GM21423 (cell line): Measurements from ENCODE around the gene HMGXB3.

Experiments
- ATAC-seq: cut with Tn5 transposase; IDR thresholded peaks from one replicate; pipeline ENCODE4 v1.9.1; 2021; ENCODE audit warnings: mild to moderate bottlenecking, moderate library complexity; ENCODE audit not compliant: unreplicated experiment

Gene HMGXB3, protein sequence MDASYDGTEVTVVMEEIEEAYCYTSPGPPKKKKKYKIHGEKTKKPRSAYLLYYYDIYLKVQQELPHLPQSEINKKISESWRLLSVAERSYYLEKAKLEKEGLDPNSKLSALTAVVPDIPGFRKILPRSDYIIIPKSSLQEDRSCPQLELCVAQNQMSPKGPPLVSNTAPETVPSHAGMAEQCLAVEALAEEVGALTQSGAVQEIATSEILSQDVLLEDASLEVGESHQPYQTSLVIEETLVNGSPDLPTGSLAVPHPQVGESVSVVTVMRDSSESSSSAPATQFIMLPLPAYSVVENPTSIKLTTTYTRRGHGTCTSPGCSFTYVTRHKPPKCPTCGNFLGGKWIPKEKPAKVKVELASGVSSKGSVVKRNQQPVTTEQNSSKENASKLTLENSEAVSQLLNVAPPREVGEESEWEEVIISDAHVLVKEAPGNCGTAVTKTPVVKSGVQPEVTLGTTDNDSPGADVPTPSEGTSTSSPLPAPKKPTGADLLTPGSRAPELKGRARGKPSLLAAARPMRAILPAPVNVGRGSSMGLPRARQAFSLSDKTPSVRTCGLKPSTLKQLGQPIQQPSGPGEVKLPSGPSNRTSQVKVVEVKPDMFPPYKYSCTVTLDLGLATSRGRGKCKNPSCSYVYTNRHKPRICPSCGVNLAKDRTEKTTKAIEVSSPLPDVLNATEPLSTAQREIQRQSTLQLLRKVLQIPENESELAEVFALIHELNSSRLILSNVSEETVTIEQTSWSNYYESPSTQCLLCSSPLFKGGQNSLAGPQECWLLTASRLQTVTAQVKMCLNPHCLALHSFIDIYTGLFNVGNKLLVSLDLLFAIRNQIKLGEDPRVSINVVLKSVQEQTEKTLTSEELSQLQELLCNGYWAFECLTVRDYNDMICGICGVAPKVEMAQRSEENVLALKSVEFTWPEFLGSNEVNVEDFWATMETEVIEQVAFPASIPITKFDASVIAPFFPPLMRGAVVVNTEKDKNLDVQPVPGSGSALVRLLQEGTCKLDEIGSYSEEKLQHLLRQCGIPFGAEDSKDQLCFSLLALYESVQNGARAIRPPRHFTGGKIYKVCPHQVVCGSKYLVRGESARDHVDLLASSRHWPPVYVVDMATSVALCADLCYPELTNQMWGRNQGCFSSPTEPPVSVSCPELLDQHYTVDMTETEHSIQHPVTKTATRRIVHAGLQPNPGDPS (N-terminal part only)

DNA sequence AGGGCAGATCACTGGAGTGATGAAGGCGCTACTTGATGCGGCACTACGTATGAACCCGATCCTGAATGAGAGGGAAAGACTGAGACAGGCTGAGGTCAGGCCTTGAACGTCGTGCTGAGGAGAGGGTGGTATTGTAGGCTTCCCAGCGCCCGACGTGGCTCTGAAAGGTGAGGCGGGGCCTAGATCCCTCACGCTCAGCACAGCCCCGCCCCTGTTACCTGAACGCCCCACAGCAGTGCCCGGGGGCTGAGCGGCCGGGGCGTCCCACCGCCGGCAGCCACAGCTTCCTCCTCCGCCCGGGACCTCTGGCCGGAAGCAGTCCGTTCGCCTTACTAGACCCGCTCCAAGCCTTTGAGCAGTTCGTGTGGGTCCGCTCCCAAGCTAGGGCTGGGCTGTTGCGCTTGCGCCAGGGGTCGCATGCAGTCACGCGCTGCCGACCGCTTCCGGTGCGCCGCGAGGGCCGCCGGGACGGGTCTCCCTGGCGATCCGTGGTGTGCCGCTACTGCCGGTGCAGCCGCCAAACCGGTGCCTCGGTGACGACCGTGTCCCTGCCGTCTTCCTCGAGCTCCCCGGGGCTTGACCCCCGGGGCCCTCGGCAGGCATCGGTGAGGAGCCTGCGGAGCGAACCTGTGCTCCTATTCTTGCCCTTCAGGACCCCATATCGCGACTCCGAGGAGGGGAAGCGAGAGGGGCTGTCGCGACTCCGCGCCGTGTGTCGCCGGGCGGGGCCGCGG lies at the start of gene HMGXB3, which contains the start of gene TIGD6:
Gene HMGXB3 (plus strand): TSS at position 484 of the 734 bp plus-strand sequence. CDS start 4,114 bp downstream, outside the sequence.
Gene TIGD6 (minus strand): TSS at position 399 of the 734 bp plus-strand sequence. CDS start 4,306 bp downstream, outside the sequence.
- ATAC-seq: peak; percentile 88

DNA sequence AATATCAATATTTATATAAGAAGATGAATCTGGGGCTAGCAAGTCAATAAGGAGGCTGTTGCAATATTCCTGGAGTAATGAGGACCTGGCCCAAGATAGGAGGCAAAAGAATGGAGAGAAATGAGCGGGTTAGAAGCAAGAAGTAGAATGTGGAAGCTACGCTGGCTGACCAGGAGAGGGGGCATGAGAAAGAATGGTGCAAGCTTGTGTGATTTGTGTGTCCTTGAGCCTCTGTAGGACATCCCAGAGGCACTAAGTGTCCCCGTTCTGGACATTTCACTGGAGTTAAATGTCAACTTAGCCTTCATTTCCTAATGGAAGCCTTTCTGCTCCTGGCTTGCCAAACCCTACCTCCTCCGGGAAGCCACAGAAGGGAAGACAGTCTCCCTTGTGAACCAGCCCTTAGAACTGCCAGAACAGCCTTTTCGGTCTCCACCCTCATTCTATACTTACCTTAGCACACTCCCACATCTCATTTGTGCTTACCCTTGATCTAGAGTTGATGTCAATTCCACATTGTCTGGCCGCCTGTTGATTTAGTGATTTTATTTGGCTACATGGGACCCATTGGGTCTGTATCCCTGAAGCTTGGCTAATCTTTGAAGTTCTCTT lies 49.3 kb upstream of the HMGXB3 start:
- no peak for ATAC-seq

DNA sequence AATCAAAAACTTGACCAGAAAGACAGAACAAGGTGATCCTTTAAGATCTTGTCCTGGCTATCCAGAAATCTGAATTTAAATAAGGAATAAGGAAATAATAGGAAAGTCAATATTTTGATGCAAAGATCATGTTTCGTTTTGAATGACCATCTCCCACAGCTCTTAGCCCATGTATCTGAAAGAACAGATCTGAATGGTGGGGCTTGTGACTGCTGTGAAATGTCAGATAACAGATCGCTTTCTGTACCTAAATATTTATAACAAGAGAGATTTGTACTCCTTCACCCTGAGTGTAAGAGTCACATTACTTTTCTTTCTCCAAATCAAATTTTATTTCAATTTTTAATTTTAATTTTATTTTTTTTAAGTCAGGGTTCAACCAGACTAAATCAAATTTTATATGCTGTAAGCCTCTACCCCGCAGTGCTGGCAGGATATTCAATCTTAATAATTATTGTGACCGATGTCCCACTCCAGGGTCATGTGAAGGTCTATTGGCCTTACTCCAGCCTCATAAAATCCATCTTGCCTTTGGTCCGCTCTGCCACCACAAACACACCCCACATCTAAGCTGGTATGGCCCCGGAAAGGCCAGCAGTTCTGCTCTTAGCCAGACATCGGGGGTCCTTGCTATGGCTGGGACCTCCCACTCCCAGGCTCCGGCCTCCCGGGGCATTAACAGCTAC lies 47.0 kb upstream of the HMGXB3 start:
- ATAC-seq: no peak

DNA sequence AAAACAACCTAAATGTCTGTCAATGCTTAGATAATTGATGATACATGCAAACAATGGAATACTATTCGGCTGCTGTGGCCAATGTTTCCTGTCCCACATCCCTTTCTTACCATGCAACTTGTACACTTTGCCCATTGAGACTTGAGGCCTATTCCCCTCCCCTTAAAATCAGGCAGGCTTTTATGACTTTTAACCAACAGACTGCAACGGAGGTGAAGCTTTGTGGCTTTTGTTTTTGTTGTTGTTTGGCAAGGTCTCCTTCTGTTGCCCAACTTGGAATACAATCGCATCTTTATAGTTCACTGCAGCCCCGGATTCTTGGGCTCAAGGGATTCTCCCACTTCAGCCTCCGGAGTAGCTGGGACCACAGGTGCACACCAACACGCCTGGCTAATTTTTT lies 45.7 kb upstream of the HMGXB3 start:
- ATAC-seq: no peak

DNA sequence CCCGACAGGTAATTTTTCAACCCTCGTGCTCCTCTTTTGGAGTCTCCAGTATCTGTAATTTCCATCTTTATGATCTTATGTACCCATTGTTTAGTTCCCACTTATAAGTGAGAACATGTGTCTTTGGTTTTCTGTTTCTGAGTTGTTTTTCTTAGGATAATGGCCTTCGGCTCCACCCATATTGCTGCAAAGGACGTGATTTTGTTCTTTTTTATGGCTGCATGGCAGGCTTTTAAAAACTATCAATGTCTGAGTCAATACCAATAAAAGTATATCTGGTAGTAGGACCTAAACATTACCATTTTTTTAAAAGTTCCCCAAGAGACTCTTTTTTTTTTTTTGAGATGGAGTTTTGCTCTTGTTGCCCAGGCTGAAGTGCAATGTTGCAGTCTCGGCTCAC lies 43.9 kb upstream of the HMGXB3 start:
- ATAC-seq: no peak

DNA sequence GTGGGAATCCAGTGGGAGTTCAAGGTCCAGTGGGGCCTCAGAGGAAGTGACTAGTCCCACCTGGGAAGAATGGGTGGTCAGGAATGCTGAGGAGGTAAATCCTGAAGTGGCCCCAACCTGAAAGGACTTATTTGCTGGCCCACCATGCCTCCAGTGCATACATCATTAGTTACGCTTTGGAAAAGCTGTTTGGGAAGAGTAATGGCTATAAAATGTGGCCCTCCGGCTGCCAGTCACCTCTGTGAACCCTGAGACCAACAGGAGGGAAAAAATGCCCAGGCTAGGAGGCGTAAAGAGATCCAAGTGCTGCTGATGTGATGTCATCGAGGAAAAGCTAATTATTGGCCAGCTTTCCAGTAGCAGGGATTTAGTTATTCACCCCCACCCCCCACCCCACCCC lies 42.7 kb upstream of the HMGXB3 start:
- ATAC-seq: no peak

DNA sequence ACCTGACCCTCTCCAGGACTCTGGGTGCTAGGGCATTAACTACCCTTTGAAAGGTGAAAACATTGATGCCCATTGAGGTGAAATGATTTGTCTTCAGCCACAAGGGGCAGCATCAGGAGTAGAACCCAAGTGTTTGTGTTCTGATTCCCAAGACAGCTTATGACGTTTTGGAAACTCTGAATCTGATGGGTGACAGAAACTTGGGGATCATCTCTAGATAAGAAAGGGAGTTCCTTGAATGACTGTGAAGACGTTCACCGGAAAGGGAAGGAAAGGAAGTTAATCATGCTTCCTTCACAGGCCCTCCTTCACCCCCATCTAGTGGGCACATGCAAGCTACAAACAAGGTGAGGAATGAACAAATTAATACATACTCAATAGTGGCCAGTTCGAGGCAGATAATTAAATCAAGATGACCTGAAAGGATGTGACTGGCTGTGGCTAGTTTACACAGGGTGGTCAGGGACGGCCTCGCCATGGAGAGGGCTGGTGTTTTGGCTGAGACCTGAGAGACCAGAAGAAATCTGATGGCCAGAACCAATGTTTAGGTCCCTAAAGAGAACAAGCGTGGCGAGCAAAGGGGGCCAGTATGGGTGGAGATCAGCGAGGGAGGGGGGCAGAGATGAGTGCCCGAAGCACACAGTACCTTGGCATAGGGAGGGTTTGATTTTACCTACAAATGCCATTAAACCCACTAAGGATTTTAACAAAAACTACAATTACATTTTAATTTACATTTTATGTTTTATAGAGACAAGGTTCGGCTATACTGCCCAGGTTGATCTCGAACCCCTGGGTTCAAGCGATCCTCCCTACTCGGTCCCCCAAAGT lies 40.9 kb upstream of the HMGXB3 start:
- no peak for ATAC-seq

DNA sequence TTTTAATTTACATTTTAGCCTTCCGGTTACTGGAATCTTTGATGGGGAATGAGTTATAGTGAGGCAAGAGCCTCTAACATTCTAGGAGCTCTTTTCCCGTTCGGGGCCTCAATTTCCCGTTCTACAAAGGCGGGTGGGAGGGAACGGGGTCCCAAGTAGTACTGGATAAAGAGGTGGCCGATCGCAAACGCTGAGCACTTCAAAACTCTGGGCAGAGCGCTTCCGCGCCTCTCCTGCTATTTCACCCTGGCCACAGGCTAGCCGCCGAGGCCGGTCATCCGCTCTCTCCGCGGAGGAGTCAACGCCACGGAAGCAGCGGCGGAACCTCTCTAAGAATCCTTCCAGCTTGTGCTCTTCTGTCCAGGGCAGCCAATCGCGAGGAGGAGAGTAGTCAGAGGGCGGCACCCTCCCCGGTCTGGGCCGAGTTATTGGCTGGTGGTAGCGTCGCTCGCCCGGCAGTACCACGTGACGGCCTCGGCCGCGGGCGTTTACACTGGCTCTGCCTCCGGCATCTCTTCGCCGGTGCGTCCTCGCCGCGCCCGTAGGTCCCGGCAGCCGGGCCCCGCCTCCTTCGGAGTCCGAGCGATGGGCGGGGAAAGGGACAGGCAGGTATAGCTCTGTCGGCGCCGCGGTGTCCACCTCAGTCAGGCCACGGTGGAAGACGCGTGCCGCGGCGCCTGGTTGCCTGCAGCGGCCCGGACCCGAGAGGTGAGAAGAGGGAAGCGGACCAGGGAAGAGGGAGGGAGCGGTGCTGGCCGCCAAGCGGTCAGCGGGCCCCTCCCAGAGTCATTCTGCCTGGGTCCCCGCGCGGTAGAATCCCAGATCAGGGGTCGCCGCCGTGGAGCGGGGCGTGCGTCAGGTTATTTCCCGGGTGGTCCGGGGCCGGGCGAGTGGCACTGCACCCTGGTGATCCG lies 40.0 kb upstream of the HMGXB3 start, which contains the start of gene SLC26A2:
Gene SLC26A2 (plus strand): TSS at position 487 of the 914 bp plus-strand sequence. CDS start 16,895 bp downstream, outside the sequence.
- peak; percentile 98 for ATAC-seq

DNA sequence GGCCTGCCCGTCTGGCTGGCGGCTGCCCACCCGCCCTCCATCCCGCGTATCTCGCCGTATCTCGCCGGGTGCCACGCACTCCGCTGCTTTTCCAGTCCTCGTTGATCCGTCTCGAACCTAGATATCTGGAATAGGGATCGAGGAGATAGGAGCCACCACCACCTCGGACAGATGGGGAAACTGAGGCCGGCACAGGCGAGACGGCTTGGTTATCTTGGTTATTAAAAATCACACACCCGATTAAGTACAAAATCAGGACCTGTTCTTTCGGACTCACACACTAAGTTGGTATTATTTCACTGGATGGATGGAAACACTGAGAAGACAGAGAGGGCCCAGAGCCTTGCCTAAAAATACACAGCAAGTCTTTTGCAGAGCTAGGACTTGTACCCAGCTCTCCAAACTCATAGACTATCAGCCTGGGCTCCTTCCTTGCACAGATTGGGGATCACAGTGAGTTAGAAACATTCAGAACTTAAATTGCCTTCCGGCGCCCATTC lies 39.3 kb upstream of the HMGXB3 start:
- ATAC-seq: no peak

DNA sequence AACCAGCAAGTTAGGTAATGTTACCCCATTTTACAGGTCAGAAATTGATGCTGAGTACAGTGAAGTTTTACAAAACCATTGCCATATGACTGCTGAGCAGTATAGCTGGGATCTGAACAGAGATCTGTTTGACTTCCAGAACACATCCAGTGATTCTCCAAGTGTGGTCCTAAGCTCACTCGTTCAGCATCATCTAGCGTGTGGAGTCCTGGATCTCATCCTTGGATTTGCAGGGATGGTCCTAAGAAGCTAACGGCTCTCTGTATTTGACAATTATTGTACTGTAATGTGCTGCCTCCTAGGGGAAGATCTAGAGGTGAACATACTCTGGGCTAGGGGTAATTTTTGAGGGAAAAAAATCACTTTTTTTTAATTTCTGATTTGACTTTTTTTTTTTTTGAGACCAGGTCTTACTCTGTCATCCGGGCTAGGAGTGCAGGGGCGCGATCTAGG lies 38.6 kb upstream of the HMGXB3 start:
- no peak for ATAC-seq

DNA sequence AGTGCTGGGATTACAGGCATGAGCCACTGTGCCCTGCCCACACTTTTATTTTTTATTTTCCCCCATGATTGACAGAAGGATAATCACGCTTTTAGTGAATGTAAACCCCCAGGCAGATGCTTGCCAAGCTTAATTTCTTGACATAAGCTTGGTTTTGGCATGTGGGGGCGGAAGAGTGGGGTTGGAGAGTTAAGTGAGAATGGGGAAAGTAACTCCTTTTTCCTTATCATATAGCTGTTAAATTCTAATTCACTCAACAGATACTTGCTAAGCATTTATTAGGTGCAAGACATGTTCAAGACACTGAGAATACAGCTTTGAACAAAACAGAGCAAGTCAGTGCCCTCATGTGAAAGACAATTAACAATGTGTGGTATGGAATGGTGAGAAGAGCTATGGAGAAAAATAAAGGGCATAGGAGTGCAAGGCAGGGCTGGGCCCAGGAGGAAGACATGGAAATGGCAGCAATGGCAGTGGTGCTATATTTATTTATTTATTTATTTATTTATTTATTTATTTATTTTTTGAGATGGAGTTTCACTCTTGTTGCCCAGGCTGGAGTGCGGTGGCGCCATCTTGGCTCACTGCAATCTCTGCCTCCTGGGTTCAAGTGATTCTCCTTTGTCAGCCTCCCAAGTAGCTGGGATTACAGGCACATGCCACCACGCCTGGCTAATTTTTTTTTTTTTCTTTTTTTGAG lies 37.8 kb upstream of the HMGXB3 start:
- ATAC-seq: no peak

DNA sequence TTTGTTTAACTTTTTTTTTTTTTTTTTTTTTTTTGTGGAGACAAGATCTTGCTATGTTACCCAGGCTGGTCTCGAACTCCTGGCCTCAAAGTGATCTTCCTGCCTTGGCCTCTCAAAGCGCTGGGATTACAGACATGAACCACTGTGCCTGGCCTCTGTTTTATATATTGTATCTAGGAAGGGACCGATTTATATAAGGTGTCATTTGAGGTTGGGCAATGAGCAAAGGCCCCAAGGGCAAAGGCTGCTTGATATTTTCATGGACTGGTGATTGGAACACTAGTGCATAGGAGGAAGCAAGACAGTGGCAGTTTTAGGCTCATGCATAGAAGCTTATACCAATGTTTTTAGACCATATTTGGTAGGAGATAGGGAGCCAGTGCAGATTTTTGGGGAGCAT lies 36.8 kb upstream of the HMGXB3 start:
- no peak for ATAC-seq

DNA sequence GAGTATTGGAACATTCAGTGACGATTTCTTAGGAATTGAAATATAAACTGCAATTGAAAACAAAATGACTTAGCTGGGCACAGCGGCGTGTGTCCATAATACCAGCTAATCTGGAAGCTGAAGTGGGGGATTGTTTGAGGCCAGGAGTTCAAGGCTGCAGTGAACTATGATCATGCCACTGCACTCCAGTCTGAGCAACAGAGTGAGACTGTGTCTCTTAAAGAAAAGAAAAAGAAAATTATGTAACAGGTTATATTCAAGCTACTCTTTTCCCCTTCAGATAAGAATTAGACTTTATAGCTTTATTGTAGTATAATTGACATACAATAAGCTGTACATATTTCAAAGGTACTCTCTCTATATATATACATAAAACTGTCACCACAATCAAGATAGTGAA lies 33.6 kb upstream of the HMGXB3 start:
- no peak for ATAC-seq

DNA sequence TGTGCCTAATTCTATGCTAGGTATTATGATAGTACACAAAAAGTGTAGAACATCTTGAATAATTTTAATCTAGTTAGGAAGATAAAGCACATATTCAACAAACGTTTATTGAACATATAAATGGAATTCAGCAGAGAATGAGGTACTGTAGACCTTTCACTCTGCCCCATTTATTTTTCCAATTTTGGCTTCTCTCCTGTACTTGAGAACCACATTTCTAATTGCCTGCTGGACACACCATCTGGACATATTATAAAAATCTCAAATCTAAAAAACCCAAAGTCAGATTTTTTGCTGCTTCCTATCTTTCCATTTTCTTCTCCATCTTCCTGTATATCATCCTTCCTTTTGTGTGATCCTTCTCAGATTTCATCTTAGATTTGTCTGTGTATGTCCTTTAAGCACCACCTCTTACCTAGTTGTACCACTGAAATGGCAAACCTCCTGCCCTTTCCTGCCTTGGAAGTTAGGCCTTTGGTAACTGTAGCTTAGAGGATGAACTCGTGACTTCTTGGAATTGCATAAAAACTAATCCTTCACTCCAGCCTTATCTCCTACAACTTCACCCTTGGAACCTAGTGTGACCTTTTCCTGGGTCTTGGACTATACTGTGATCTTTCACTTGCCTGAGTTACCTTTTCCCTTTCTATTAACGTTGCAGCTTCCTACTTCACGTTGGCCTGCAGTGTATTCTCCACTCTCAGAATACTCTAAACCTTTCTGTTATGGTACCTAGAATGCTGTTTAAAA lies 31.2 kb upstream of the HMGXB3 start:
- ATAC-seq: no peak

DNA sequence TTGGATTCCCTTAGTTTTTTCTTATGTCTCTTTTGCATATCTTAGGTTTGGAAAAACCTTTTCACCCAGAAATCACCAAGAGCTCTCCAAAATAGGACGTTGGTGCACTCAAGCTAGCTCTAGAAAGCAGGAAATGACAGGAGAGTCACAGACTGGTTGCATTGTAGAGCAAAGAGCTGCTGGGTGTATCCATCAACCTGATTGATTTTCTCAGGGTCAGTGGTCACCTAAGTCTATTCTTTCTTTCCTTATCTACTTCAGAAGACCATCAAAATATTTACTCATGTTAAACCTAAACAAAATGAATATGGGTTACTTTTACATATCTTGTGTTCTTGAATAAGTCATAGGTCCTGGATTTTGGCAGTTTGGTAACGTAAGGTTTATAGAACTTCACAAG lies 25.1 kb upstream of the HMGXB3 start:
- ATAC-seq: no peak

DNA sequence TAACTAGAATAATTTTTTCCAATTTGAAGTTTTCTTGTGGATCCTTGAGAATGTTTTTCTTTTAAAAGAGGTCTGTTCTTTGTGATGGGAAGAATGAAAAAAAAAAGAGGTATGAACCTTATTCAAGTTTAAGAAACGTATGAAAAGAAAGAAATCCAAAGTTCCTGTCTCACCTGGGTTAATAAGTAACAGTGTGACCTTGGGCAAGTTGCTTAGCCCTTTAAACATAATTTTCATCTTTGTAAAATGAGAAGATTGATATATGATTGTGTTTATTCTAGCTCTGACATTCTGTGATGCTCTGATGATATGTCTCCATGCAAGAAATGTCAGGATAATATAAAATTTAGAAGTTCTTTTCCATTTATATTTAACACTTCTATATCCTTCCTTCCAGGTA lies 20.6 kb upstream of the HMGXB3 start:
- no peak for ATAC-seq
